NCI-H526 treated with DMSO at 0.1 percent for 48 hours (cell line): ENCODE measurements around the gene AP1AR.

Source experiments
- DNase-seq: peaks from one replicate; lab custom pipeline; 2025; lab: John Stamatoyannopoulos, UW

Gene AP1AR

DNA sequence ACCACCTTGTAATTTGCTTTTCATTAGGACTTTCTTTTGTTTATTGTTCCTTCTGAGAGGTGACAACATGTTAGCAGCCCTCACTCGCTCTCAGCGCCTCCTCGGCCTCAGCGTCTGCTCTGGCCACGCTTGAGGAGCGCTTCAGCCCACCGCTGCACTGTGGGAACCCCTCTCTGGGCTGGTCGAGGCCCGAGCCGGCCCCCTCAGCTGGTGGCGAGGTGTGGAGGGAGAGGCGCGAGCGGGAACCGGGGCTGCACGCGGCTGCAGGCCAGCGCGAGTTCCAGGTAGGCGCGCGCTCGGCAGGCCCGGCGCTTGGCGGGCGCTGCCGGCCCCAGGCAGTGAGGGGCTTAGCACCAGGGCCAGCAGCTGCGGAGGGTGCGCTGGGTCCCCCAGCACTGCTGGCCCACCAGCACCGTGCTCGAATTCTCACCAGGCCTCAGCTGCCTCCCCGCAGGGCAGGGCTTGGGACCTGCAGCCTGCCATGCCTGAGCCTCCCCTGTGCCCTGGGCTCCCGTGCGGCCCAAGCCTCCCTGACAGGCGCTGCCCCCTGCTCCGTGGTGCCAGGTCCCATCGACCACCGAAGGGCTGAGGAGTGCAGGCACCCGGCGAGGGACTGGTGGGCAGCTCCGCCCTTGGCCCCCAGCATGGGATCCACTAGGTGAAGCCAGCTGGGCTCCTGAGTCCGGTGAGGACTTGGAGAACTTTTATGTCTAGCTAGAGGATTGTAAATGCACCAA, 9.2 kb upstream of the AP1AR start:
- no peak for DNase-seq

DNA sequence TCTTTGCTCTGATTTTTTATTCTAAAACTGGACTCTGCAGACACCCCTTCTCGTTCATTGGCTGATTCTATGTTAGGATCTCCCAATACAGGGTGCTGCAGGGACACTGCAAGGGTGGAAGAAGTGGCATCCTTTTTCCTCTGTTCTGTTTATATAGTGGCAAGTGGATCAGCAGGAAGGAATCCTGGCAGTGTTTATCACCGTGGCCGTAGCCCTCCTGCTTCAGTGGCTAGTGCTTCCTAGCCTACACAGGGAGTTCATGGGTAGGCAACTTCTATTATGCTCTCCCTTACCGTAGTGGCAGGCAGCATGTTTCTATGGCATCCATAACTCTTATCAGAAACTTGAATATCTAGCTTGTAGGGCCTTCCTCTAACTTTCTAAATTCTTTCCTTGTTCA, 6.4 kb upstream of the AP1AR start:
- DNase-seq: no peak

DNA sequence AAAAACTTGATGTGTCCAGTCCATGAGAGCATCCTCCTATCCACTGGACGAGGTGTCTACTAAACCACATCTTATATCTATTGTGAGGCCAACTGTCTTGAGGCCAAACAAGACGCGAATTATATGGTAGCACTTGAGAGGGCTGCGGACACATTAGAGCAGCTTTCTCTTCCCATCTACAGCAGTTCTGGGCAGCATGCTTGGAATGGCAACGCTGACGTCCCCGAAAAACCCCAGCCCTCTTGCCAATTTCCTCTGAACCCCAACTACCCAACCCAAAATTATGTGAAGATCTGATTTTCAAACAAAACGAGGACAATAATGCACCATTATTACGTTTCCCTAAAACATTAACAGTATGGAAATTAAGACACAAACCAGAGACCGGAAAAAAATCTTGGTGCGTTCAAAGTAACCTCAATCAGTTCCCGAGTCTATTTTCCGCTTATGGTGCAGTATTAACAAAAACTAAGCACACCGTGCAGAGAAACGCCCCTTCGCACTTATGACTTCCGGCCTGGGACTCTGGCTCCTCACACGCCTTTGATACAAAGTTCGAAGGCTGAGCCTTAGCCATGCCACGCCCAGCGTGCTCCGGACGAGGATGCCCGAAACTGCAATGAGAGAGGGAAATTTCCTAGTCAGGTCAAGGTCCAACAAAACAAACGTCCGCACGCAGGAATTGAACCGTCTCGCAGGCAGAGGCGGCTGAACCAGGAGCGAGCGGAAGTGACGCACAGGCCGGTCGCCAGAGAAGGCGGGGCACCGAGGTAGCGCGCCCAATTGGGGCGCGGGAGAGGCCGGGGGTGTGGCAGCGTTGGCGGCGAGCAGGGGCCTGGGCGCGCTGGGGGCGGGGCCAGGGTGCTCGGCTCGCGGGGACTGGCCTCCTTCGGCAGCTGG, 458 bp upstream of the AP1AR start:
- peak; percentile 93 for DNase-seq

DNA sequence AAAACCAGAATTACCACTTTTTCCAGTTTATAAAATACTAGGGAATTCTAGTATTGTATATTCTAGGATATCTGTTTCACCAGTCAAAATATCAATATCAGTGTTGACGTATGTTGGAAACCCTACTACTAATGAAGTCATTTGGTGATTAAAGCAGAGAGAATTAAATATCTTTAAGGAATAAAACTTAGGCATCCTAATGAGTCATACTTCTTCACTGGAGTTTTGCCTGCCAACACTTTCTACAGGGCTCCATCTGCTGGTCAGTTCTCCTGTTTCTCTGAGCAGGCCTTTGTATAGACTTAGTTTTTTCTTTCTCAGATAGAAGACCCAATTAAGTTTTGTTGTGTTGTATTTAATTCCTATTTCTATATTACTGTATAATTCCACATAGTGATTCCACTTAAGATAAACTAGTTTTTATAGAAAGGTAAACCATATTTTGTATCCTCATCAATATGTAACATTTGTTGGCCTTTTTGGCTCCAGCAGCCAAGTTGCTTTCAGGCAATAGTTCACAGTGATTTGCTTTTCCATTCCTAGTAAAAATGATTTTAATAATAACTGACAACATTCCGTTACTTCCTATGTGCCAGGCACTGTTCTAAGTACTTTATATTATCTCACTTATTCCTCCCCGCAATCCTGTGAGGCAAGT, 3.5 kb downstream of the AP1AR start:
- DNase-seq: peak; percentile 42

DNA sequence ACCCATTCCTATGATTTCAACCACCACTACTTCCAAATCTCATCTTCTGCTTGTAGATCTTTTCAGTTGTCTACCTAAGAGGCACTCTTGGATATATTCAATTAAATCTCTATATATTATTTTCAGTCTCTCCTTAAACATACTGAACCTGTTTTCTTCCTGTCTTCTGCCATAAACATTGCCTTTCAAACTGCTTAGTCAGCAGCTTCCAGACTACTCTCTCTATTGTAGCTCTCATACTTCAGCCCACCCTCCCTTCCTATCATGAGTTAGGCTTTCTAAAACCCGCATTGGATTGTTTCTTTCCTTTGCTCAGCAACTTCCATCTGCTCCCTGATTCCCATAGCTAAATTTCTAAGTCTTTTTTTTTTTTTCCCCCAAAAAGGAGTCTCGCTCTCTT, 4.5 kb downstream of the AP1AR start:
- no peak for DNase-seq

DNA sequence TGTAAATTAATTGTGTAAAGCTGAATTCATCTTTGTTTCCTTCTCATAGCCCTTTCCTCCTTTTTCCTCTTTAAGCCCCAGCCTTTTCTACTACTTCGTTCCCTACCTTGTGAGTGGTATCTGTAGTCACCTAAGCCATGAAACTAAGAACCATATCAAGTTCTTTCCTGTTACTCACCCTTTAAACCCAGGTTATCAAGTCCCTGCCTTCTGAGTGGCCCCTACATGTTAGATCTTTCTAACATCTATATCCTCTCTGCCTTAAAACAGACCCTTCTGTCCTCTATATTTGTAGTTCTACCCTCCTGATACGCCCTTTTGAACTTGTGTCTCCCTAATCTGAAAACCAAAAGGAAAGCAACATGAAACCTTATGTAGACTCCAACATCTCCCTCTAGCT, 7.2 kb downstream of the AP1AR start:
- DNase-seq: no peak

DNA sequence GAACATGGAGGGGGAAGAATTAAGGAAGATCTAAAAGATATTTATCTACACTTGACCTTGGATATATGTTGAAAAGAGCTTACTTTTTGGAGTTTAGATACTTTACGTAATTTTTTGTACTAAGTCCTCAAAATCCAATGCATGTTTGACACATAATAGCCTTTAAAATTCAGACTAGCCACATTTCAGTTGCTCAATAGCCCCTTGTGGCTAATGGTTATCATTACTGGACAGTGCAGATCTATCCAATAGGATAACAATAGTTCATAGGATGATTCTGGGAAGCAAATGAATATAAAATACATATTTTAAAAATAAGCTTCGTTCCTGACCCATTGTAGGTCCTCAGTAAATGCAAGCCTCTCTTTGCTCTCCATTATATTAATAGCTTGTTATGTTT, 13.8 kb downstream of the AP1AR start:
- DNase-seq: no peak

DNA sequence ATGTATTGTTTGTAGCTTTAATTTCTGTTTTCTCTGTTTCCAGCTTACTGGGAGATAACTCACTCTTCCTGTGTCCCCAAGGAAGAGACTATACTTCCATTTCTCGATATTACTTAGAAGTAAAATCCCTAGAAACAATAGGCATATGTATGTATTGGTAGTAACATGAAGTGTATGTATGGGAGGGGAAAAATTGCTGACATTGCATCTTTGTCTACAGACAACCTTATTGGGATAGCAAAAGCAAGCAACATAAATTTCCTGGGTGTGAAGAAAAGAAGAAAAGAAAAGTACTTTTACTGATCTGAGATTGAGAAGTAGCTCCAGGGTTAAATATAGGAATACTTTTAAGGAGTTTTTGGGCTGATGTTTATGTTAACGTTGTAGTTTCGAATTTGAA, 15.4 kb downstream of the AP1AR start:
- DNase-seq: no peak

DNA sequence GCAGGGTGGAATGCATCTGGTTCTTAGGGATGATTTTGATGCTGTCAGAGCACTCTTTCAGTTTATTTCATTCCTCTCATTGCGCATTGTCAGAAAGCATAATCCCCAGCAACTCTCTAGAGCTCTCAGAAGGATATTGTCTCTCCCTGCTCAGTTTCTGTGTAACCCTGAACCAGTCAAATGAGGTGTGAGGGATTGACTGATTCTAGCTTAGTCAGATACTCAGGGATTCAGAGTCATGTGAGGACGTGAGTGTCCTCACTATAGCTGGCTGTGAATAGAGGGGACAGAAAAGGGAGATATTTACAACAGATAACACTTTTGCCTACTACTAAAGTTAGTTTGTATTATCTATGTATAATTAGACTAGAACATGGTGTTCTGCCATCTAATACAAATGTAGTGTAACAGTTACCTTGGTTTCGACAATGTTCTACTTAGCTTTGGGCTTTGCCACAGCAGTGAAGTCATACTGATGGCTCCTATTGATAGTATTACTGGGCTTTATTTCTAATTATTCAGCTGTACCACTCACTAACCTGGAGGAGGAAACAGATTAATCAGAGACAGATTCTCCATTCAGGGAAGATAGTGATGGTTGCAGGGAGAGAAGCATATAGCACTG, 19.5 kb downstream of the AP1AR start:
- DNase-seq: no peak

DNA sequence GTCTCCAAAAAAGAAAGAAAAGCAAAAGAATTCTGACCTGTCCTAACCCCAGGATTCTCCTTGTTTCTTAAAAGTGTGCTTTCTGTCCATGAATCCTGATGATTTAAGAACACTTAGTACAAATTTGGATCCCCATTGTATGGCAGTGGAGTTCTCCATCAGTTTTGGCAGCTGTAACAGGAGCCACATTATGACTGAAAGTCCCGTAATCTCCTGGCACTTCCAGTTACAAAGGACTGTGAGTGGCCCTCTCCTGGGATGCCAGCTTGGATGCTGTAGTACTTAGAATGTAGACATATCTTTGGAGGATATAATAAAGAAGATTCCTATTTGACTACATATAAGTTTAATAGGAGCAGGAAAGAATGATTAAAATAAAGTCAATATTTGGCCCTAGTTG, 20.6 kb downstream of the AP1AR start:
- no peak for DNase-seq

DNA sequence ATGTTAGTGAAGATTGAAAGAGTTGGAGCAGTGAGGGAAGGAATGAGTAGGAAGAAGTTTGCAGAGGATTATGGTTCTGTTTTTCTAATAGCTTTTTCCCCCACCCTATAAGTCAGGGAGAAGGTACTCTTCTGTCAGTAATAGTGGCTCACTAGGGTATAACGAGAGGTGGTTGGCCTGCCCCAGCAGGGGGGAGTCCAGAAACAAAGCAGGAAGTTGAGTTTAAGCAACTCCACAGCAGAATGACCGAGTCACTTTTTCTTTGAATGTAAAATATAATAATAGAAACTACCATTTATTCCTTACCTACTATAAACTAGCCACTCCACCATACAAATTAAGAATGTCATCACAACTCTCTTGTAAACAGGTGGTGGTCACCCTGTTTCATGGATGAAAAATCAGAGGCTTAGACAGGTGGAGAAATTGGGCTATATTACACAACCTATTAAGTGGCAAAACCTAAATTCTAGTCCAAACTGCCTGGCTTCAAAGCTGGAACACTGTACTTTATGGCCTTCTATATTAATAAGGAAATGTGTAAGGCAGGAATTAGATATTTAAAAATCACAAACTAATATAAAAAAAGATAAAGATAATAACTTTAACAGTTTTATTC, 21.9 kb downstream of the AP1AR start:
- DNase-seq: no peak

DNA sequence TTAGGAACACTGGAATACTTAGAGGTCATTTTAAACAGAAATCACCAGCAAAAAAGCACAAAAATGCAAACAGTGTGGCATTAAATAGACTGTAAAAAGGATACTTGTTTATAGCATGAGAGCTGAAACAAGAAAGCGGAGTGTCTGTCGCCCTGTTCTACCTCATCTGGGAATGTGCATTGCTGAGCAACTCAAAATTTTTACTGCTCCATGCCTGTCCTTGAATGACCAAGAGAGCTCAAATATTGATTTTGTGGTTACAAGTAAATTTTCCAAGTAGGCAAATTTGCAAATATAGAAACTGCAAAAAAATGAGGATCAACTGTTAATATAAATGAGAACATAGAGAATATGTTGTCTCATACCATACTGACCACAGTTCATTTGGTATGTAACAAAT, 25.5 kb downstream of the AP1AR start:
- peak; percentile 23 for DNase-seq

DNA sequence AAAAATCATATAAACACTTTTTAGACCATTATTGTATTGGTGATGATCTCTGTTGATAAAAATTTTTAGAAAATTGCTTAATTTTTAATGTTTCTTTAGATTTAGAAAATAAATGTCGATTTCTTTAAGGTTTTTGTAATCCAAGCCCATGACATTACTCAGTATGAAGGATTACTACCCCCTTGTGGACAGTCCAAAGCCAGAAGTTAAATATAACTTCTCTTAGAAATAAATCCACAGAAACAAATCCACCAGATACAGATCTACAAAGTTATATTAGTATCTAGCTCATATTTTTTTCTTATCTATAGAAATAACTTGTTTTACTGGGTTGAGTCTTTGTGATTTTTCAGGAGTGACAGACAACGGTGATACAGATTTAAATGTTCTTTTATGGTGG, 35.2 kb downstream of the AP1AR start:
- DNase-seq: no peak

DNA sequence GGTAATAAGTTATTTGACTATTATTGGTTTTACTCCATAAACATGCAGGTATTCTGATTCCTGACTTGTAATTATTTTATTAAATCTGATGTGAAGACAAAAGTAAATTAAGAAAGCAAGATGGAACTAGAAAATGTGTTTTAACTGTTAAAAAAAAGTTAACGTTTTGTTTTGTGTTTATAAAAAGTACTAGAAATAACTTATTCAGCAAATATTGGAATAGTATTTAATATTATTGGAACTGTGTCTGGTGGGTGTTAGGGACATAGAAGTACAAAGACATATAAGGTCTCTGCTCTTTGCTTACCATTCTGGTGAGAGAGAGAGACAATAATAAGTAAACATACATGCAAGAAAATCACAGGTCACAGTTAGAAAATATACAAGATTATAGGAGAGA, 38.5 kb downstream of the AP1AR start:
- DNase-seq: no peak

DNA sequence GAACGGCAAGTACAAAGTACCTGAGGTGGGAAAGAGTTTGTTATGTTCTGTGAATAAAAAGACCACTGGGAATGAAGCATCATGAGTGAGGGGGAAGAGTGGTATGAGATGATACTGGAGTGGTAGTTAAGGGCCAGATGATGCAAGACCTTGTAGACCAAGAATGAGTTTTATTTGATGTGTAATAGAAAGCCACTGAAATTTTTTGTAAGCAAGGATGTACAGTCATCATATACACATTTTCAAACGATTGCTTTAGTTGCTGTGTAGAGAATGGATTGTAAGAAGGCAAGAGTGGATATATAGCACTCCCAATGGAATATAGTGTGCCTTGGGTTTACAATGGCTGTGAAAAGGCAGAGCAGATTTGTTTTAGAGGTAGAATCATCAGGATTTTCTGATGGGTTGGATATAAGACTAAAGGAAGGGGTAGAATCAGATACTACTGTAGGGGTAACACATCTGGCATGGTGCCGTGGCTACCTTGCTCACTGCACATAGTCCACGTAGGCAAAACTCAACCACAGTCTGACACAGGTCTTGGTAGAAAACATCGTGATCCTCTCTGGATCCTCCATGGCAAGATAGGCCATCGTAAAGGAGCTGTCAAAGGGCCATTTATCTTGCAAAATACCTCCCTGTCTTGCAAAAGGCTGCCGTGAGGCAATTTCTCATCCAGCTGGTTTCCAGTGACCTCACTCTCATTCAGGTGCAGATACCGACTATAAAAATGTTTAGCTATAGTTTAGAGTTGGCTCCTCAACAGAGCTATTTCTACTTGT, 39.2 kb downstream of the AP1AR start:
- DNase-seq: no peak

DNA sequence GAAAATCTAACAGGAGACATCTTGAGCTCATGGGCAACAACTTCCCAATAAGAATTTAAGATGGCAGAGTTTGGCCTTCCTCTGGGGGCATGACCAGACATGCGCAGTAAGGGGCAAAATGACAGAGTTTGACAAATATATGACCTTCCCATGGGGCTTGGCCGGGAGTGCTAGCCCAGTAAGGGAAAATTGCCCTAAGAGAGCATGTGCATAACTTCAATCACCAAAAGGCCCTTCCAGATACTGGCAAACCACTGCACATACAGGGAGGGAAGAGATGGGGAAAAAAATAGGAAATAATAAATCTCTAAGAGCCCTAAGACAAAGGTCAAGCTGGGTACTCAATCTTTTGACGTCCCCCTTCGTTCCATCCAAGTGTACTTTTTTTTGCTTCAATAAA, 40.7 kb downstream of the AP1AR start:
- DNase-seq: no peak

DNA sequence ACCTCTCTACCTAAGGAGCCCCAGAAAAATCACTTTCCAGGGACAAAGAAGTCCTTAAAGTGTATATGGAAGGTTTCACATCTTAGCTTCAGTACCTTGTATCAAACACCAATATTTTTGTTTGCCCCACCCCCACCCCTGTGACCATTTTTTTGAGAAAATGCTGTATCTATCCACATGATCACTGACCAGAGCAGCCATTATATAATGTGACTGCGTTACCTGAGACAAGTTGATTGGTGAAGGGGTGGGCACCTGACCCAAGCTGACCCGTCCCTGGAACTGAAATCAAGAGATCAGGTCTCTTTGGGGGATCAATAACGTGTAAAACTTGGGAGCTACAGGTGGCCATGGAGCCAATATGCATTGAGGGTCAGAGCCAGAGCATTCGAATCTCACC, 43.4 kb downstream of the AP1AR start:
- no peak for DNase-seq

DNA sequence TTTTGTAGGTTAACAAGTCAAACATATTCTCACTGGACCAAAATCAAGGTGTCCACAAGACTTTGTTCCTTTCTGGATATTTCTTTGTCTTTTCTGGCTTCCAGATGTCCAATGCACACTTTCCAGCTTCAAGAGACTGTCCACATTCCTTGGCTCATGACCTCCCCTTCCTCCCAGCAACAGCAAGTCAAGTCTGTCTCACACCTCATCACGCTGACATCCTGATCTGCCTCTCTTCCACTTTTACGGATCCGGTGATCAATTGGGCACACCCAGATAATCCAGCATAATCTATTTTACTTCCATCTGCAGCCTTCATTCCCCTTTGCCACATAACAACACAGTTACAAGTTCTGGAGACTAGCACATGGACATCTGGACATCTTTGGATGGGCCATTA, 44.5 kb downstream of the AP1AR start:
- DNase-seq: no peak

DNA sequence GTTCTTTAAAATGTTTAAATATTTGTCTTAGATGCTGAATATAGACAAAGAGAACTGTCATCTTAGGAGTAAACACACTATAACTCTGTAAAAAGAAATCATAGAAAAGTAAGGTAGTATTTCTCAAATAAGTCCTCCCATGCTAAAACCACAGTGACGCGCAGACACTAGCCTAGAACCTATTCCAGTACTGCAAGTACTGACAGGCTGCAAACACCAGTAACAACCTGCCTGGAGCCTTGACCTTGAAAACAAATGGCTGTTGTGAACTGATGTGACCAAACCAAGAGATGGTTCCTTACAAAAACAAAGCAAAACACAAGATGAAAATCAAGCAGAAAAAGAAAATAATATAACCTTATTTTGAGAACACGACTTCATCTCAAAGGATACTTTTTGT, 45.6 kb downstream of the AP1AR start:
- DNase-seq: no peak

DNA sequence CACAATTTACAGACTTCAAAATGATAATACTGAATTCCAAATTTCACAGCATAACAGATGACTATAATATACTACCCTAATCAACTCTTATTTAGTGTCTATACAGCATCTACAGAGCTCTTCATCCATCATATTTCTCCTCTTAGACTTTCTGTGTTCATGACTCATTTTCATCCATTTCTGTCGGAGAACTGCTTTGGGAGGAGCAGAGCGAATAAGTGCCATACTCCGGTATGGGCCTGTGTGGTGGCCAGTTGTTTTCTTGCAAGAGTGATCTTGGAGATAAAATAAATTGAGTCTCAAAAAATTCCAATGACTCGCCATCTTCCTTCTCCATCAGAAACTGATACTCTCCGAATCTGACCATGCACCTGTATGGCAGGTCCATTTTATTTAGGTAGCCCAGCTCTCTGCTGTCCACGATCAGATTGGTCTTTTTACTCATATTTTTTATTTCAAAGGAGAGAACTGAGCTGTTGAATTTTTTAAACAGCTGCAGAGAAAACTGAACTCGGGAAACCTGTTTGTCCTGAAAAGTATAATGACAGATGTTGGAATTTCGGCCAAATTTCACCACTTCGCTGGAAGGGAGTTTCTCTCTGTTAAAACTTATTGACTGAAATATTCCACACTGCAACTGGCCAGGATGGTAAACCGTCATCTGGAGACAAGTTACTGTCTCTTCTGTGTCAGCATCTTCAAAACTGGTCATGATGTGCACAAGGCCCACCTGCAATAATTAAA, 46.3 kb downstream of the AP1AR start:
- no peak for DNase-seq
